Measurements from ENCODE around the gene SECTM1.
A peak's percentile ranks its signal among the peaks of the same experiment; 100 is the strongest.

The SECTM1 gene

GRCh38 chr17:82346342-82347300 is 13.1 kb upstream of the SECTM1 start:
- H2BK15ac ChIP-seq (ENCODE audit: low read length) = peak overlapping the region; percentile 10
- H3K9ac ChIP-seq (ENCODE audit: low read depth, low read length, poor library complexity) = no peak overlapping the region
- peak overlapping the region; percentile 10 for H2AK5ac ChIP-seq (ENCODE audit: low read depth, low read length)
- no peak overlapping the region for H4K91ac ChIP-seq (ENCODE audit: low read depth, low read length, poor library complexity)
- no peak overlapping the region for H3K18ac ChIP-seq (ENCODE audit: low read length)
- no peak overlapping the region for H3K4ac ChIP-seq (ENCODE audit: low read length)
- H3K9me3 ChIP-seq (replicated peaks in 1 of 2; ENCODE audit: control insufficient read depth in 2 of 2, insufficient read depth in 1 of 2, low read depth in 1 of 2, low read length in 2 of 2) = no peaks in the 10 kb centered on the region
- H2BK120ac ChIP-seq (ENCODE audit: low read depth, low read length) = no peak overlapping the region
- no peaks in the 10 kb centered on the region for H3K36me3 ChIP-seq (replicated peaks in 1 of 2; ENCODE audit: control insufficient read depth in 2 of 2, insufficient read depth in 2 of 2, low read length in 2 of 2)
- WGBS, 2 donors (ENCODE audit: extremely low coverage in 2 of 2, insufficient read length in 2 of 2, insufficient replicate concordance in 1 of 2) = no CpG with 5 or more reads among the region's 28 CpGs
- no peak overlapping the region for H3K4me2 ChIP-seq (ENCODE audit: insufficient read depth, low read length, poor library complexity, severe bottlenecking)
- H3K14ac ChIP-seq (ENCODE audit: low read length) = no peak overlapping the region
- peaks cover 0 to 16% (median 0%) of the 10 kb centered on the region in 3 experiments for H3K27me3 ChIP-seq (ENCODE audit: control insufficient read depth in 3 of 3, insufficient read depth in 3 of 3, low read depth in 1 of 3, low read length in 3 of 3)
- H2BK12ac ChIP-seq (ENCODE audit: low read length) = no peak overlapping the region
- H3K4me1 ChIP-seq (ENCODE audit: control insufficient read depth in 2 of 2, insufficient read depth in 1 of 2, low read depth in 1 of 2, low read length in 2 of 2) = peaks cover 12 to 16% of the 10 kb centered on the region in 2 donors
- H4K8ac ChIP-seq (ENCODE audit: low read depth, low read length) = no peak overlapping the region
- H3K79me1 ChIP-seq (ENCODE audit: low read depth, low read length) = no peaks in the 10 kb centered on the region
- H2AFZ ChIP-seq (ENCODE audit: low read length) = no peak overlapping the region
- DNase-seq (ENCODE audit: low spot score) = no peak
- H3K4me3 ChIP-seq (ENCODE audit: low read length in 2 of 2) = no peak overlapping the region
- H2BK5ac ChIP-seq (ENCODE audit: low read length) = no peak overlapping the region
- no peak overlapping the region for H3K23ac ChIP-seq (ENCODE audit: low read depth, low read length, poor library complexity)
- no peak overlapping the region for H3K27ac ChIP-seq (replicated peaks; ENCODE audit: low read length)

- Histone ChIP-seq H2BK120ac (ENCODE audit: low read depth, low read length) (no peak overlapping the region), H2AK5ac (ENCODE audit: low read depth, low read length) (peak overlapping the region; percentile 91), H3K79me1 (ENCODE audit: low read depth, low read length) (no peaks in the 10 kb centered on the region), H3K4ac (ENCODE audit: low read length) (peak overlapping the region; percentile 26), H3K14ac (ENCODE audit: low read length) (peak overlapping the region; percentile 5), H3K4me1 (ENCODE audit: control insufficient read depth in 2 of 2, insufficient read depth in 1 of 2, low read depth in 1 of 2, low read length in 2 of 2) (peaks cover 12 to 16% of the 10 kb centered on the region in 2 donors), H3K9me3 (replicated peaks in 1 of 2; ENCODE audit: control insufficient read depth in 2 of 2, insufficient read depth in 1 of 2, low read depth in 1 of 2, low read length in 2 of 2) (no peaks in the 10 kb centered on the region), H2BK12ac (ENCODE audit: low read length) (peak overlapping the region; percentile 53), H3K4me3 (ENCODE audit: low read length in 2 of 2) (no peak overlapping the region), H2AFZ (ENCODE audit: low read length) (peak overlapping the region; percentile 74), H2BK15ac (ENCODE audit: low read length) (peak overlapping the region; percentile 13), H3K4me2 (ENCODE audit: insufficient read depth, low read length, poor library complexity, severe bottlenecking) (no peak overlapping the region), H4K91ac (ENCODE audit: low read depth, low read length, poor library complexity) (peak overlapping the region; percentile 94), H4K8ac (ENCODE audit: low read depth, low read length) (peak overlapping the region; percentile 53), H3K36me3 (replicated peaks in 1 of 2; ENCODE audit: control insufficient read depth in 2 of 2, insufficient read depth in 2 of 2, low read length in 2 of 2) (no peaks in the 10 kb centered on the region), H3K9ac (ENCODE audit: low read depth, low read length, poor library complexity) (no peak overlapping the region), H3K27me3 (ENCODE audit: control insufficient read depth in 3 of 3, insufficient read depth in 3 of 3, low read depth in 1 of 3, low read length in 3 of 3) (peaks cover 0 to 13% (median 0%) of the 10 kb centered on the region in 3 experiments), H2BK5ac (ENCODE audit: low read length) (peak overlapping the region; percentile 96), H3K27ac (replicated peaks; ENCODE audit: low read length) (peak overlapping the region; percentile 40), H3K18ac (ENCODE audit: low read length) (peak overlapping the region; percentile 91), H3K23ac (ENCODE audit: low read depth, low read length, poor library complexity) (peak overlapping the region; percentile 22)
- no peak for DNase-seq (ENCODE audit: low spot score)
- WGBS, 2 donors (ENCODE audit: extremely low coverage in 2 of 2, insufficient read length in 2 of 2, insufficient replicate concordance in 1 of 2) = no CpG with 5 or more reads among the region's 42 CpGs
These were observed 11.8 kb upstream of the SECTM1 start for GRCh38 chr17:82345151-82345976.

- H3K23ac ChIP-seq (ENCODE audit: low read depth, low read length, poor library complexity) = peak overlapping the region; percentile 97
- peak overlapping the region; percentile 98 for H2AK5ac ChIP-seq (ENCODE audit: low read depth, low read length)
- H3K4me2 ChIP-seq (ENCODE audit: insufficient read depth, low read length, poor library complexity, severe bottlenecking) = peak overlapping the region; percentile 14
- H2BK120ac ChIP-seq (ENCODE audit: low read depth, low read length) = peak overlapping the region; percentile 99
- no peaks in the 10 kb centered on the region for H3K9me3 ChIP-seq (replicated peaks in 1 of 2; ENCODE audit: control insufficient read depth in 2 of 2, insufficient read depth in 1 of 2, low read depth in 1 of 2, low read length in 2 of 2)
- H3K18ac ChIP-seq (ENCODE audit: low read length) = peak overlapping the region; percentile 98
- DNase-seq (ENCODE audit: low spot score) = no peak
- H3K9ac ChIP-seq (ENCODE audit: low read depth, low read length, poor library complexity) = peak overlapping the region; percentile 79
- peak overlapping the region; percentile 100 for H2BK15ac ChIP-seq (ENCODE audit: low read length)
- no peaks in the 10 kb centered on the region for H3K36me3 ChIP-seq (replicated peaks in 1 of 2; ENCODE audit: control insufficient read depth in 2 of 2, insufficient read depth in 2 of 2, low read length in 2 of 2)
- peak overlapping the region; percentile 100 for H3K14ac ChIP-seq (ENCODE audit: low read length)
- H3K4me1 ChIP-seq (ENCODE audit: control insufficient read depth in 2 of 2, insufficient read depth in 1 of 2, low read depth in 1 of 2, low read length in 2 of 2) = peaks cover 12 to 19% of the 10 kb centered on the region in 2 donors
- H2BK5ac ChIP-seq (ENCODE audit: low read length) = peak overlapping the region; percentile 96
- peaks cover 0 to 11% (median 1%) of the 10 kb centered on the region in 3 experiments for H3K27me3 ChIP-seq (ENCODE audit: control insufficient read depth in 3 of 3, insufficient read depth in 3 of 3, low read depth in 1 of 3, low read length in 3 of 3)
- peak overlapping the region; percentile 100 for H2BK12ac ChIP-seq (ENCODE audit: low read length)
- H4K8ac ChIP-seq (ENCODE audit: low read depth, low read length) = peak overlapping the region; percentile 100
- peak overlapping the region; percentile 94 for H4K91ac ChIP-seq (ENCODE audit: low read depth, low read length, poor library complexity)
- H3K4me3 ChIP-seq (ENCODE audit: low read length in 2 of 2) = no peak overlapping the region
- H3K27ac ChIP-seq (replicated peaks; ENCODE audit: low read length) = peak overlapping the region; percentile 42
- no peaks in the 10 kb centered on the region for H3K79me1 ChIP-seq (ENCODE audit: low read depth, low read length)
- peak overlapping the region; percentile 74 for H2AFZ ChIP-seq (ENCODE audit: low read length)
- peak overlapping the region; percentile 97 for H3K4ac ChIP-seq (ENCODE audit: low read length)
- no CpG with 5 or more reads among the region's 24 CpGs for WGBS, 2 donors (ENCODE audit: extremely low coverage in 2 of 2, insufficient read length in 2 of 2, insufficient replicate concordance in 1 of 2)
These were observed 10.8 kb upstream of the SECTM1 start for GRCh38 chr17:82344175-82344907.

Measured in neuronal stem cell (in vitro differentiated cells).